Activated CD8-positive, alpha-beta T cell treated with anti-CD3 and anti-CD28 coated beads, Interleukin-2, amount 10 ng/mL, durations not matched to agents 7 days and 5 days (primary cell): Measurements from ENCODE around the gene RNPEP. TPM values are rescaled to one million over a fixed set of nuclear protein-coding genes. Genes with fewer than 3 reads are reported as not detected.
"Not testable (repeated sequence)": the region's sequence is repeated elsewhere in the genome, so short reads cannot be mapped to it uniquely, and the experiment has no call there.

ENCODE experiments used
- ATAC-seq: fragments of 150-1000 bp; cut with Tn5 transposase; one replicate; pipeline ENCODE4 v1.10.0; 2021; ENCODE audit warnings: moderate library complexity
- CTCF ChIA-PET: fragments of 350-600 bp; sonication (Branson Sonifier 250); formaldehyde crosslinking; loops from one replicate; lab custom pipeline; 2021; ENCODE audit warnings: antibody characterized with exemption; lab: Charles Lee
- POLR2A ChIA-PET: fragments of 350-600 bp; sonication (Branson Sonifier 250); formaldehyde crosslinking; loops from one replicate; lab custom pipeline; 2021; ENCODE audit warnings: antibody characterized with exemption; lab: Charles Lee
- DNase-seq: peaks from one replicate; pipeline ENCODE4 v3.0.0-alpha.2; 2020
- H3K27ac Mint-ChIP-seq: one replicate; pipeline ENCODE4 v1.8.0; 2021; ENCODE audit warnings: mild to moderate bottlenecking, mixed read lengths
- H3K27me3 Mint-ChIP-seq: one replicate; pipeline ENCODE4 v1.8.0; 2021; ENCODE audit warnings: low read depth, mixed read lengths
- H3K36me3 Mint-ChIP-seq: one replicate; pipeline ENCODE4 v1.8.0; 2021; ENCODE audit warnings: low read depth, mixed read lengths
- H3K4me1 Mint-ChIP-seq: one replicate; pipeline ENCODE4 v1.8.0; 2021; ENCODE audit warnings: low read depth, mixed read lengths
- H3K4me3 Mint-ChIP-seq: one replicate; pipeline ENCODE4 v1.8.0; 2021; ENCODE audit warnings: mild to moderate bottlenecking, mixed read lengths
- H3K9me3 Mint-ChIP-seq: one replicate; pipeline ENCODE4 v1.8.0; 2022; ENCODE audit warnings: mixed read lengths; ENCODE audit not compliant: insufficient read depth
- total RNA-seq, 2 experiments: library from RNA; stranded (reverse); gene quantifications; one replicate each; pipeline ENCODE4 v1.2.3, GENCODE V29; 2021

Gene RNPEP
- total RNA-seq, 2 experiments from 2014 or later: 32.0 to 32.2 TPM

GRCh38 chr1:202018468-202019234 lies 36.2 kb downstream of the RNPEP start:
- H3K4me3 Mint-ChIP-seq: no peak overlapping the region
- ATAC-seq (no peak), DNase-seq (no peak)
- H3K27me3 Mint-ChIP-seq: peaks cover 10% of the 10 kb centered on the region
- H3K9me3 Mint-ChIP-seq: no peaks in the 10 kb centered on the region
- POLR2A ChIA-PET: no interaction called here
- H3K27ac Mint-ChIP-seq: no peak overlapping the region
- CTCF ChIA-PET: interaction anchor here (1.2 kb wide), 1 partner anchor 122 kb away, joined by 3 read pairs; no protein-coding TSS in a partner anchor
- H3K36me3 Mint-ChIP-seq: no peaks in the 10 kb centered on the region
- H3K4me1 Mint-ChIP-seq: peaks cover 4% of the 10 kb centered on the region

GRCh38 chr1:202019235-202019558 lies 36.7 kb downstream of the RNPEP start:
- DNase-seq, H3K4me1 Mint-ChIP-seq, CTCF ChIA-PET, H3K27ac Mint-ChIP-seq, POLR2A ChIA-PET, H3K36me3 Mint-ChIP-seq, ATAC-seq, H3K4me3 Mint-ChIP-seq, H3K9me3 Mint-ChIP-seq: not testable (repeated sequence)
- peaks cover 10% of the 10 kb centered on the region for H3K27me3 Mint-ChIP-seq

GRCh38 chr1:202023001-202023433 lies 40.6 kb downstream of the RNPEP start:
- CTCF ChIA-PET: no interaction called here
- Mint-ChIP-seq H3K9me3 (no peaks in the 10 kb centered on the region), H3K27me3 (peaks cover 8% of the 10 kb centered on the region), H3K4me3 (no peak overlapping the region), H3K36me3 (no peaks in the 10 kb centered on the region), H3K4me1 (peaks cover 4% of the 10 kb centered on the region), H3K27ac (no peak overlapping the region)
- no peak for ATAC-seq
- DNase-seq: no peak
- POLR2A ChIA-PET: no interaction called here

GRCh38 chr1:202029171-202029665 lies 46.8 kb downstream of the RNPEP start:
- ATAC-seq: no peak

GRCh38 chr1:202029727-202030126 lies 47.3 kb downstream of the RNPEP start:
- H3K9me3 Mint-ChIP-seq: no peaks in the 10 kb centered on the region
- CTCF ChIA-PET: interaction anchor here (2.2 kb wide), 1 partner anchor 30 kb away, joined by 7 read pairs; no protein-coding TSS in a partner anchor
- no peak for ATAC-seq

More at GRCh38 chr1:202029171-202029665, 46.8 kb downstream of the RNPEP start:
- ChIA-PET POLR2A (interaction anchor here (0.6 kb wide), 1 partner anchor 10 kb away, joined by 4 read pairs; no protein-coding TSS in a partner anchor), CTCF (interaction anchor here (2.2 kb wide), 1 partner anchor 29 kb away, joined by 7 read pairs; no protein-coding TSS in a partner anchor)
- Mint-ChIP-seq H3K4me1 (no peaks in the 10 kb centered on the region), H3K9me3 (no peaks in the 10 kb centered on the region), H3K36me3 (no peaks in the 10 kb centered on the region), H3K27me3 (peaks cover 2% of the 10 kb centered on the region), H3K4me3 (no peak overlapping the region), H3K27ac (no peak overlapping the region)
- DNase-seq: no peak

GRCh38 chr1:202031796-202032195 lies 49.3 kb downstream of the RNPEP start:
- H3K4me1 Mint-ChIP-seq: no peaks in the 10 kb centered on the region
- H3K27ac Mint-ChIP-seq: no peak overlapping the region
- ChIA-PET CTCF (no interaction called here), POLR2A (no interaction called here)
- no peaks in the 10 kb centered on the region for H3K27me3 Mint-ChIP-seq
- DNase-seq (no peak), ATAC-seq (no peak)
- no peaks in the 10 kb centered on the region for H3K9me3 Mint-ChIP-seq
- no peak overlapping the region for H3K4me3 Mint-ChIP-seq
- no peaks in the 10 kb centered on the region for H3K36me3 Mint-ChIP-seq

More at GRCh38 chr1:202029727-202030126, 47.3 kb downstream of the RNPEP start:
- no peak for DNase-seq
- Mint-ChIP-seq H3K4me1 (no peaks in the 10 kb centered on the region), H3K27ac (no peak overlapping the region), H3K27me3 (peaks cover 2% of the 10 kb centered on the region), H3K36me3 (no peaks in the 10 kb centered on the region), H3K4me3 (no peak overlapping the region)
- POLR2A ChIA-PET: no interaction called here

GRCh38 chr1:202034149-202034682 lies 51.8 kb downstream of the RNPEP start:
- ChIA-PET POLR2A (no interaction called here), CTCF (no interaction called here)
- H3K9me3 Mint-ChIP-seq: no peaks in the 10 kb centered on the region
- no peaks in the 10 kb centered on the region for H3K27me3 Mint-ChIP-seq
- ATAC-seq (no peak), DNase-seq (no peak)
- H3K4me1 Mint-ChIP-seq: no peaks in the 10 kb centered on the region
- no peak overlapping the region for H3K27ac Mint-ChIP-seq
- no peaks in the 10 kb centered on the region for H3K36me3 Mint-ChIP-seq
- no peak overlapping the region for H3K4me3 Mint-ChIP-seq

- Mint-ChIP-seq H3K27ac (no peak overlapping the region), H3K27me3 (no peaks in the 10 kb centered on the region), H3K4me1 (no peaks in the 10 kb centered on the region), H3K9me3 (no peaks in the 10 kb centered on the region), H3K4me3 (no peak overlapping the region), H3K36me3 (no peaks in the 10 kb centered on the region)
- ChIA-PET POLR2A (no interaction called here), CTCF (no interaction called here)
- DNase-seq: no peak
- ATAC-seq: no peak
Observed at GRCh38 chr1:202034683-202035462, 52.4 kb downstream of the RNPEP start.

- DNase-seq (no peak), ATAC-seq (no peak)
- CTCF ChIA-PET: no interaction called here
- no peak overlapping the region for H3K4me3 Mint-ChIP-seq
- H3K27me3 Mint-ChIP-seq: no peaks in the 10 kb centered on the region
- H3K36me3 Mint-ChIP-seq: no peaks in the 10 kb centered on the region
- H3K9me3 Mint-ChIP-seq: no peaks in the 10 kb centered on the region
- POLR2A ChIA-PET: no interaction called here
- H3K27ac Mint-ChIP-seq: no peak overlapping the region
- H3K4me1 Mint-ChIP-seq: no peaks in the 10 kb centered on the region
Observed at GRCh38 chr1:202036595-202037387, 54.3 kb downstream of the RNPEP start.

- no peak for DNase-seq
- CTCF ChIA-PET: no interaction called here
- H3K36me3 Mint-ChIP-seq: no peaks in the 10 kb centered on the region
Observed at GRCh38 chr1:202037706-202038296, 55.4 kb downstream of the RNPEP start.

More at GRCh38 chr1:202037706-202038296, 55.4 kb downstream of the RNPEP start:
- Mint-ChIP-seq H3K27me3 (no peaks in the 10 kb centered on the region), H3K4me1 (no peaks in the 10 kb centered on the region), H3K27ac (no peak overlapping the region), H3K4me3 (no peak overlapping the region), H3K9me3 (no peaks in the 10 kb centered on the region)
- POLR2A ChIA-PET: no interaction called here
- ATAC-seq: no peak
